CD14-positive monocyte (primary cell): ENCODE measurements around the gene PSPC1. TPM values are rescaled to one million over a fixed set of nuclear protein-coding genes. Genes with fewer than 3 reads are reported as not detected.

Source experiments
- DNase-seq, 3 donors: peaks; one replicate each; pipeline ENCODE4 v3.0.0-alpha.2; 2011 to 2022
- H2AFZ ChIP-seq: 2 replicates; pipeline ENCODE4 v1.6.0; 2012; ENCODE audit warnings: mild to moderate bottlenecking, low read depth, low read length, inconsistent platforms; ENCODE audit not compliant: insufficient read depth, poor library complexity, severe bottlenecking
- H3K27ac ChIP-seq, 2 donors: 1 replicate in 1 of 2; 2 replicates in 1 of 2; pipeline ENCODE4 v1.5.1; 2012 to 2013; ENCODE audit warnings: low read length in 2 of 2, control low read depth in 1 of 2, inconsistent platforms in 1 of 2, low read depth in 1 of 2, mild to moderate bottlenecking in 1 of 2
- H3K27me3 ChIP-seq, 2 donors: one replicate each; pipeline versions ENCODE4 v1.6.0 to v1.6.1; 2011 to 2013; ENCODE audit warnings: low read length in 2 of 2; ENCODE audit not compliant: control insufficient read depth in 2 of 2, insufficient read depth in 2 of 2
- H3K36me3 ChIP-seq, 2 donors: replicated peaks in 1 of 2; 1 replicate in 1 of 2; 2 replicates in 1 of 2; pipeline versions ENCODE4 v1.5.1 to v1.6.1; 2012 to 2013; ENCODE audit warnings: low read length in 2 of 2, control low read depth in 1 of 2, inconsistent platforms in 1 of 2, mild to moderate bottlenecking in 1 of 2; ENCODE audit not compliant: insufficient read depth in 2 of 2, control insufficient read depth in 1 of 2
- H3K4me1 ChIP-seq, 2 donors: 1 replicate in 1 of 2; 2 replicates in 1 of 2; pipeline versions ENCODE4 v1.5.1 to v1.6.1; 2012 to 2013; ENCODE audit warnings: low read length in 2 of 2, control low read depth in 1 of 2, inconsistent platforms in 1 of 2, mild to moderate bottlenecking in 1 of 2, moderate library complexity in 1 of 2; ENCODE audit not compliant: insufficient read depth in 2 of 2, control insufficient read depth in 1 of 2
- H3K4me2 ChIP-seq: replicated peaks from 2 replicates; pipeline ENCODE3; 2012; ENCODE audit warnings: low read length, moderate library complexity, mild to moderate bottlenecking; ENCODE audit not compliant: poor library complexity, severe bottlenecking; ENCODE audit errors: extremely low read depth
- H3K4me3 ChIP-seq, 3 experiments: fragments of 200-600 bp in 1 of 3; sonication (generic) in 1 of 3; replicated peaks in 1 of 3; 1 replicate in 2 of 3; 2 replicates in 1 of 3; pipeline ENCODE4 v1.5.1; 2011 to 2013; ENCODE audit warnings: low read length in 3 of 3, mild to moderate bottlenecking in 3 of 3, control low read depth in 2 of 3, low read depth in 2 of 3, inconsistent platforms in 1 of 3, moderate library complexity in 1 of 3
- H3K79me2 ChIP-seq: 2 replicates; pipeline ENCODE4 v1.6.0; 2012; ENCODE audit warnings: mild to moderate bottlenecking, control low read depth, inconsistent platforms, low read length, moderate library complexity; ENCODE audit not compliant: insufficient read depth
- H3K9ac ChIP-seq: 2 replicates; pipeline ENCODE4 v1.6.0; 2017; ENCODE audit warnings: low read length, mild to moderate bottlenecking; ENCODE audit not compliant: insufficient read depth, poor library complexity, severe bottlenecking
- H3K9me3 ChIP-seq, 2 donors: replicated peaks in 1 of 2; 1 replicate in 1 of 2; 2 replicates in 1 of 2; pipeline versions ENCODE4 v1.5.1 to v1.6.1; 2012 to 2013; ENCODE audit warnings: low read length in 2 of 2, control low read depth in 1 of 2; ENCODE audit not compliant: control insufficient read depth in 1 of 2, insufficient read depth in 1 of 2
- H4K20me1 ChIP-seq: 2 replicates; pipeline ENCODE4 v1.6.0; 2012; ENCODE audit warnings: mild to moderate bottlenecking, low read length, control low read depth, moderate library complexity; ENCODE audit not compliant: insufficient read depth
- H3K27ac Mint-ChIP-seq, 7 donors: one replicate each; pipeline ENCODE4 v1.8.0; 2020; ENCODE audit warnings: mild to moderate bottlenecking in 7 of 7, mixed read lengths in 7 of 7, moderate library complexity in 6 of 7, inconsistent platforms in 2 of 7
- H3K27me3 Mint-ChIP-seq, 3 donors: one replicate each; pipeline ENCODE4 v1.8.0; 2021 to 2022; ENCODE audit warnings: low read depth in 3 of 3, mild to moderate bottlenecking in 3 of 3, mixed read lengths in 3 of 3, moderate library complexity in 3 of 3, inconsistent platforms in 1 of 3
- H3K36me3 Mint-ChIP-seq, 2 donors: one replicate each; pipeline ENCODE4 v1.8.0; 2020; ENCODE audit warnings: mixed read lengths in 2 of 2, inconsistent platforms in 1 of 2, mild to moderate bottlenecking in 1 of 2
- H3K4me1 Mint-ChIP-seq: one replicate; pipeline ENCODE4 v1.8.0; 2020; ENCODE audit warnings: mild to moderate bottlenecking, mixed read lengths
- H3K4me3 Mint-ChIP-seq, 2 donors: one replicate each; pipeline ENCODE4 v1.8.0; 2020; ENCODE audit warnings: mild to moderate bottlenecking in 2 of 2, mixed read lengths in 2 of 2, moderate library complexity in 1 of 2
- H3K9me3 Mint-ChIP-seq, 7 donors: one replicate each; pipeline ENCODE4 v1.8.0; 2020 to 2022; ENCODE audit warnings: mixed read lengths in 7 of 7, mild to moderate bottlenecking in 6 of 7, moderate library complexity in 6 of 7, inconsistent platforms in 2 of 7
- CTCF ChIP-seq: fragments of 200-600 bp; IDR thresholded peaks from one replicate; pipeline ENCODE4 v1.8.0; 2022; ENCODE audit warnings: antibody characterized with exemption, mild to moderate bottlenecking
- WGBS: methylation state at CpG from one replicate; pipeline ENCODE4 v1.1.5; 2013; ENCODE audit warnings: missing lambda C conversion rate; ENCODE audit not compliant: insufficient coverage; 5-methylcytosine and 5-hydroxymethylcytosine counted together
- intact Hi-C, 2 donors: fragments of 100-400 bp; cut with micrococcal nuclease; formaldehyde crosslinking; loops; one replicate each; pipeline versions ENCODE4 v1.15.0 to v1.15.1; 2023
- polyA plus RNA-seq, 3 donors: library from polyadenylated mRNA; depleted of rRNA in 1 of 3; unstranded in 2 of 3; stranded (reverse) in 1 of 3; fragments of 300-500 nt in 2 of 3; fragments of >200 nt in 1 of 3; fragmentation: Illumina TruSeq in 2 of 3; gene quantifications; 1 replicate in 2 of 3; 2 replicates in 1 of 3; pipeline ENCODE4 v1.2.3, GENCODE V29; 2012 to 2021
- small RNA-seq: library from RNA; depleted of rRNA; stranded (forward); fragments of <200 nt; gene quantifications from one replicate; pipeline ENCODE3, GENCODE V24; 2012; ENCODE audit warnings: low read depth; ENCODE audit not compliant: insufficient read length

Gene PSPC1
- polyA plus RNA-seq, 3 donors, result 17.3 to 34.4 (median 19.4) TPM

GRCh38 chr13:19657872-19658591 is 124.7 kb downstream of the PSPC1 start:
- no peaks in the 10 kb centered on the region for H4K20me1 ChIP-seq
- H2AFZ ChIP-seq, result no peak overlapping the region
- Mint-ChIP-seq H3K4me3 (no peak overlapping the region), H3K36me3 (peaks cover 46 to 68% of the 10 kb centered on the region in 2 donors), H3K9me3 (no peaks in the 10 kb centered on the region), H3K4me1 (no peaks in the 10 kb centered on the region), H3K27ac (peak overlapping the region in 2 of 7 donors; percentile 18 to 21), H3K27me3 (no peaks in the 10 kb centered on the region)
- H3K9me3 ChIP-seq, result no peaks in the 10 kb centered on the region
- no peak overlapping the region for H3K4me2 ChIP-seq
- no peak overlapping the region for H3K9ac ChIP-seq
- no peaks in the 10 kb centered on the region for H3K27me3 ChIP-seq
- H3K4me1 ChIP-seq, result no peaks in the 10 kb centered on the region
- H3K36me3 ChIP-seq, result peaks cover 43 to 85% of the 10 kb centered on the region in 2 donors
- no peak overlapping the region for H3K4me3 ChIP-seq
- H3K27ac ChIP-seq, result no peak overlapping the region
- H3K79me2 ChIP-seq, result no peaks in the 10 kb centered on the region
- intact Hi-C loops, result no loop called here
- no peak for TF ChIP-seq CTCF
- no peak for DNase-seq
- WGBS, result 53% methylated on average over 4 of the region's 4 CpGs

Small RNA genes within 50 kb of the gene (small RNA-seq; reads per million reads assigned to genes)
- not detected for gene RN7SL166P

Other genes with a start within 250 kb of the PSPC1 start
- not detected for gene TPTE2, start 221.4 kb downstream of the PSPC1 start, polyA plus RNA-seq
- gene MPHOSPH8, start 149.3 kb downstream of the PSPC1 start, polyA plus RNA-seq, result 10 to 100 TPM in 1 of 3 donors, 1 to 10 TPM in 2; 2.1 to 13.5 (median 5.3) TPM
- gene ZMYM5, start 80.7 kb upstream of the PSPC1 start, polyA plus RNA-seq, result 10 to 100 TPM; 11.1 to 13.2 (median 11.1) TPM
- 10 to 100 TPM in 1 of 3 donors, 1 to 10 TPM in 2; 6.7 to 32.6 (median 8.5) TPM for gene ZMYM2, start 175.8 kb upstream of the PSPC1 start, polyA plus RNA-seq